Heart left ventricle (tissue), 13 donors: Measurements from ENCODE around the gene TRIM33.

Experiments
- POLR2A ChIP-seq, 2 donors: fragments of 450-650 bp; IDR thresholded peaks; one replicate each; pipeline ENCODE4 v1.6.1; 2017; ENCODE audit warnings: antibody characterized with exemption in 2 of 2, mild to moderate bottlenecking in 2 of 2, moderate library complexity in 2 of 2
- TF ChIP-seq, protein P1 (sequence below), 12 donors: fragments of 200-600 bp; sonication (generic) in 4 of 12; IDR thresholded peaks; one replicate each; pipeline versions ENCODE4 v1.5.0 to v1.8.0; 2018 to 2022; ENCODE audit warnings: antibody characterized with exemption in 12 of 12, mild to moderate bottlenecking in 5 of 12
- donor health status: ischemic (EF 13 %, LVEDD 7.1; RV severe dilation, severe dysfunction).
- donor health status: DM: no; HTN: yes; CAD: no.
- donor health status: DM: no; HTN: no; CAD: no.
- donor health status: ischemic (EF 25% LVEDD 6.9; RV normal size, moderate dysfunction).
- donor health status: ischemic (EF 25% LVEDD 5.7; RV mildly dilated, moderate dysfunction).
- donor health status: ischemic (EF 35%, LVEDD 5.7; RV mildly dilated, moderate dysfunction).
- donor health status: nonischemic (EF 11% LVEDD 7.7; RV severe dilation, severe dysfunction).
- donor health status: DM: yes; HTN: yes; CAD: no.
- donor health status: PGD.
- donor health status: ischemic (EF 29% LVEDD 5.4; RV normal size, mild dysfunction).
- donor health status: nonischemic (EF 23%, LVEDD 6.1; RV moderate dilation, normal function).

- TF ChIP-seq, protein P1, sequence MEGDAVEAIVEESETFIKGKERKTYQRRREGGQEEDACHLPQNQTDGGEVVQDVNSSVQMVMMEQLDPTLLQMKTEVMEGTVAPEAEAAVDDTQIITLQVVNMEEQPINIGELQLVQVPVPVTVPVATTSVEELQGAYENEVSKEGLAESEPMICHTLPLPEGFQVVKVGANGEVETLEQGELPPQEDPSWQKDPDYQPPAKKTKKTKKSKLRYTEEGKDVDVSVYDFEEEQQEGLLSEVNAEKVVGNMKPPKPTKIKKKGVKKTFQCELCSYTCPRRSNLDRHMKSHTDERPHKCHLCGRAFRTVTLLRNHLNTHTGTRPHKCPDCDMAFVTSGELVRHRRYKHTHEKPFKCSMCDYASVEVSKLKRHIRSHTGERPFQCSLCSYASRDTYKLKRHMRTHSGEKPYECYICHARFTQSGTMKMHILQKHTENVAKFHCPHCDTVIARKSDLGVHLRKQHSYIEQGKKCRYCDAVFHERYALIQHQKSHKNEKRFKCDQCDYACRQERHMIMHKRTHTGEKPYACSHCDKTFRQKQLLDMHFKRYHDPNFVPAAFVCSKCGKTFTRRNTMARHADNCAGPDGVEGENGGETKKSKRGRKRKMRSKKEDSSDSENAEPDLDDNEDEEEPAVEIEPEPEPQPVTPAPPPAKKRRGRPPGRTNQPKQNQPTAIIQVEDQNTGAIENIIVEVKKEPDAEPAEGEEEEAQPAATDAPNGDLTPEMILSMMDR (IDR thresholded peaks at IDR 0.05) = no peak
- no peak for TF ChIP-seq POLR2A (IDR thresholded peaks at IDR 0.05)
Measured at GRCh38 chr1:114347431-114348209, 163.4 kb downstream of the TRIM33 start.
